HepG2 (cell line): Measurements from ENCODE around the gene RPL21. TPM values are rescaled to one million over a fixed set of nuclear protein-coding genes. Genes with fewer than 3 reads are reported as not detected.

ENCODE experiments used
- ATAC-seq: fragments of 200-7000 bp; cut with Tn5 transposase; 3 replicates; pipeline ENCODE4 v1.9.1; 2020; ENCODE audit warnings: mild to moderate bottlenecking, moderate library complexity
- BruUV-seq: library from RNA; stranded (reverse); fragments of 400-500 nt; replicated peaks from 2 replicates; lab custom pipeline; 2021; lab: Mats Ljungman, UMichigan
- CTCF ChIA-PET: fragments of 300-600 bp; formaldehyde crosslinking; extraction: SDS; loops from one replicate; lab custom pipeline; 2021; ENCODE audit warnings: low total read pairs, inconsistent platforms, low intra/inter-chr PET ratio; lab: Yijun Ruan, JAX
- POLR2A ChIA-PET: fragments of 350-600 bp; sonication (Branson Sonifier 250); formaldehyde crosslinking; loops from one replicate; lab custom pipeline; 2020; ENCODE audit warnings: antibody characterized with exemption, inconsistent platforms; lab: Yijun Ruan, JAX
- DNase-seq: peaks from one replicate; pipeline ENCODE4 v3.0.0-alpha.2; 2015; ENCODE audit warnings: low spot score
- FAIRE-seq: peaks from 3 replicates; lab custom pipeline; 2011; peaks lifted over from hg19 to GRCh38; lab: Jason Lieb, UNC
- H2AFZ ChIP-seq: one replicate; pipeline ENCODE4 v1.6.1; 2011; ENCODE audit warnings: low read length, inconsistent platforms
- H3K27ac ChIP-seq: fragments of 300-600 bp; 3 replicates; pipeline ENCODE4 v1.8.0; 2011; ENCODE audit warnings: mixed run types, mild to moderate bottlenecking, mixed read lengths, low read length, inconsistent platforms; ENCODE audit not compliant: insufficient read depth; ENCODE audit errors: extremely low read length
- H3K27me3 ChIP-seq, 2 experiments: fragments of 200-600 bp in 1 of 2; 2 replicates in 1 of 2; 3 replicates in 1 of 2; pipeline versions ENCODE4 v1.6.0 to v1.8.0; 2011; ENCODE audit warnings: low read length in 2 of 2, mild to moderate bottlenecking in 2 of 2, moderate library complexity in 2 of 2, inconsistent platforms in 1 of 2; ENCODE audit not compliant: insufficient read depth in 2 of 2, control insufficient read depth in 1 of 2
- H3K36me3 ChIP-seq, 2 experiments: fragments of 200-600 bp in 1 of 2; replicated peaks in 1 of 2; 2 replicates in 1 of 2; 3 replicates in 1 of 2; pipeline versions ENCODE4 v1.5.1 to v1.8.0; 2011; ENCODE audit warnings: low read length in 2 of 2, inconsistent platforms in 1 of 2; ENCODE audit not compliant: insufficient read depth in 2 of 2, control insufficient read depth in 1 of 2
- H3K4me1 ChIP-seq: 2 replicates; pipeline ENCODE4 v1.5.1; 2012; ENCODE audit warnings: low read length, inconsistent platforms; ENCODE audit not compliant: insufficient read depth
- H3K4me2 ChIP-seq: 2 replicates; pipeline ENCODE4 v1.6.0; 2011; ENCODE audit warnings: low read depth, low read length, inconsistent platforms
- H3K4me3 ChIP-seq, 3 experiments: fragments of 200-600 bp in 1 of 3; sonication (generic), shearing (Covaris generic) in 1 of 3; replicated peaks in 1 of 3; 2 replicates each; pipeline ENCODE4 v1.5.1; 2011 to 2016; ENCODE audit warnings: low read length in 3 of 3, inconsistent platforms in 2 of 3, low read depth in 2 of 3, mild to moderate bottlenecking in 2 of 3, control low read depth in 1 of 3, mixed read lengths in 1 of 3; ENCODE audit not compliant: insufficient read depth in 1 of 3
- H3K79me2 ChIP-seq: one replicate; pipeline ENCODE4 v1.6.1; 2011; ENCODE audit warnings: low read length, inconsistent platforms; ENCODE audit not compliant: insufficient read depth
- H3K9ac ChIP-seq: 2 replicates; pipeline ENCODE4 v1.6.0; 2011; ENCODE audit warnings: mild to moderate bottlenecking, low read depth, low read length, inconsistent platforms; ENCODE audit not compliant: insufficient read depth
- H3K9me3 ChIP-seq: 2 replicates; pipeline ENCODE4 v1.5.1; 2012; ENCODE audit warnings: mild to moderate bottlenecking, low read length
- H4K20me1 ChIP-seq: 2 replicates; pipeline ENCODE4 v1.6.0; 2011; ENCODE audit warnings: inconsistent platforms, mild to moderate bottlenecking, low read length, moderate library complexity; ENCODE audit not compliant: insufficient read depth
- ARNTL ChIP-seq: sonication (generic); formaldehyde crosslinking; IDR thresholded peaks from 2 replicates; pipeline ENCODE4 v1.4.0; 2020; ENCODE audit warnings: mild to moderate bottlenecking, missing genetic modification reagents
- ATF3 ChIP-seq: sonication (generic); formaldehyde crosslinking; IDR thresholded peaks from 2 replicates; pipeline ENCODE4 v1.4.0; 2020; ENCODE audit warnings: missing genetic modification reagents
- CSRNP1 ChIP-seq: sonication (generic); formaldehyde crosslinking; IDR thresholded peaks from 2 replicates; pipeline ENCODE4 v1.8.1; 2023; ENCODE audit warnings: mild to moderate bottlenecking, missing genetic modification reagents
- MED1 ChIP-seq: sonication (generic); formaldehyde crosslinking; IDR thresholded peaks from 2 replicates; pipeline ENCODE4 v1.4.0; 2020; ENCODE audit warnings: missing genetic modification reagents
- MEIS2 ChIP-seq: sonication (generic); formaldehyde crosslinking; IDR thresholded peaks from 2 replicates; pipeline ENCODE4 v1.9.0; 2021; ENCODE audit warnings: mild to moderate bottlenecking, missing genetic modification reagents
- MTA1 ChIP-seq: sonication (generic); formaldehyde crosslinking; IDR thresholded peaks from 2 replicates; pipeline ENCODE4 v1.4.0; 2020; ENCODE audit warnings: missing genetic modification reagents, mild to moderate bottlenecking, borderline replicate concordance
- NBN ChIP-seq: fragments of 450-650 bp; conservative IDR thresholded peaks from 2 replicates; pipeline ENCODE4 v1.6.1; 2017
- POLR2A ChIP-seq, 2 experiments: IDR thresholded peaks; 2 replicates each; pipeline ENCODE4 v1.6.1; 2011; ENCODE audit warnings: low read depth in 2 of 2, low read length in 2 of 2, mild to moderate bottlenecking in 1 of 2, moderate library complexity in 1 of 2; ENCODE audit not compliant: insufficient read depth in 1 of 2
- SATB2 ChIP-seq: sonication (generic); formaldehyde crosslinking; IDR thresholded peaks from 2 replicates; pipeline ENCODE4 v1.5.0; 2020; ENCODE audit warnings: missing genetic modification reagents
- SP140L ChIP-seq: sonication (generic); formaldehyde crosslinking; IDR thresholded peaks from 2 replicates; pipeline ENCODE4 v1.4.0; 2020; ENCODE audit warnings: missing genetic modification reagents, borderline replicate concordance
- TBP ChIP-seq: sonication (generic); formaldehyde crosslinking; IDR thresholded peaks from 2 replicates; pipeline ENCODE4 v1.5.0; 2020; ENCODE audit warnings: missing genetic modification reagents
- U2AF1 ChIP-seq: fragments of 200-400 bp; formaldehyde crosslinking; optimal IDR thresholded peaks from 2 replicates; pipeline ENCODE3; 2017; ENCODE audit warnings: mild to moderate bottlenecking, low read depth, low read length
- ZBTB38 ChIP-seq: sonication (generic); formaldehyde crosslinking; IDR thresholded peaks from 2 replicates; pipeline ENCODE4 v1.5.1; 2020; ENCODE audit warnings: mild to moderate bottlenecking, missing genetic modification reagents
- ZNF343 ChIP-seq: sonication (generic); formaldehyde crosslinking; IDR thresholded peaks from 2 replicates; pipeline ENCODE4 v1.4.0; 2020; ENCODE audit warnings: mild to moderate bottlenecking, missing genetic modification reagents
- ZNF609 ChIP-seq: sonication (generic); formaldehyde crosslinking; IDR thresholded peaks from 2 replicates; pipeline ENCODE4 v1.4.0; 2020; ENCODE audit warnings: mild to moderate bottlenecking, missing genetic modification reagents, borderline replicate concordance
- ZNF691 ChIP-seq: sonication (generic); formaldehyde crosslinking; IDR thresholded peaks from 2 replicates; pipeline ENCODE4 v1.4.0; 2020; ENCODE audit warnings: missing genetic modification reagents, low read depth, mild to moderate bottlenecking, borderline replicate concordance
- WGBS: methylation state at CpG from one replicate; pipeline ENCODE4 v1.1.6; 2017; ENCODE audit warnings: low lambda C conversion rate; 5-methylcytosine and 5-hydroxymethylcytosine counted together
- in situ Hi-C: cut with HindIII; loops from 2 replicates; pipeline ENCODE4 v1.10.0; 2017; ENCODE audit warnings: low pct_unique_long_range_greater_than_20kb; ENCODE audit not compliant: extremely low pct_ligation_motif_present
- intact Hi-C: fragments of 100-400 bp; cut with micrococcal nuclease; formaldehyde crosslinking; loops from one replicate; pipeline ENCODE4 v1.10.0; 2022; ENCODE audit not compliant: unreplicated experiment
- polyA plus RNA-seq, 8 experiments: library from polyadenylated mRNA; depleted of rRNA in 3 of 8; stranded (reverse) in 7 of 8; unstranded in 1 of 8; fragments of >200 nt; fragmentation: Illumina TruSeq in 4 of 8; extraction: Trizol in 4 of 8; gene quantifications; 2 replicates each; pipeline versions ENCODE4 v1.2.1 to v1.2.3, GENCODE V29; 2011 to 2016; ENCODE audit warnings: low read depth in 4 of 8, missing spikeins in 1 of 8, mixed read lengths in 1 of 8; ENCODE audit not compliant: insufficient read depth in 1 of 8
- total RNA-seq, 5 experiments: library from RNA; depleted of rRNA; stranded (reverse); fragments of >200 nt; fragmentation: Illumina TruSeq; extraction: Trizol; gene quantifications; 2 replicates each; pipeline ENCODE4 v1.2.3, GENCODE V29; 2016; ENCODE audit warnings: low read depth in 1 of 5

Gene RPL21
- total and polyA plus RNA-seq, 2 of the 13 experiments (the other 11 are each of a cell fraction or from before 2014, with no cell fraction given), result 1,234 to 1,261 TPM

- no peaks in the 10 kb centered on the region for H3K9me3 ChIP-seq
- peaks cover 7% of the 10 kb centered on the region for H4K20me1 ChIP-seq
- no peak overlapping the region for H2AFZ ChIP-seq
- no TSS peak for BruUV-seq
- WGBS, result 93% methylated on average over 5 of the region's 5 CpGs
- H3K9ac ChIP-seq, result no peak overlapping the region
- ChIA-PET CTCF (no interaction called here), POLR2A (no interaction called here)
- H3K4me3 ChIP-seq, result no peak overlapping the region
- TF ChIP-seq NBN (no peak), SP140L (no peak), MEIS2 (CRISPR knock-in tag) (no peak), TBP (CRISPR knock-in tag) (no peak), ARNTL (CRISPR knock-in tag) (no peak), ZNF609 (CRISPR knock-in tag) (no peak), ZNF691 (CRISPR knock-in tag) (no peak), ZNF343 (CRISPR knock-in tag) (no peak), MED1 (CRISPR knock-in tag) (no peak), ZBTB38 (CRISPR knock-in tag) (no peak), CSRNP1 (CRISPR knock-in tag) (no peak), MTA1 (CRISPR knock-in tag) (no peak), ATF3 (CRISPR knock-in tag) (no peak), SATB2 (CRISPR knock-in tag) (no peak), U2AF1 (no peak), POLR2A (IDR thresholded peaks at IDR 0.05; ENCODE audit: insufficient read depth in 1 of 2, low read depth in 2 of 2, low read length in 2 of 2) (no peak)
- H3K27ac ChIP-seq, result no peak overlapping the region
- FAIRE-seq (no peak), DNase-seq (no peak), ATAC-seq (no peak)
- H3K36me3 ChIP-seq, result peaks cover 5 to 12% of the 10 kb centered on the region in 2 experiments
- no peaks in the 10 kb centered on the region for H3K27me3 ChIP-seq
- H3K4me1 ChIP-seq, result peaks cover 38% of the 10 kb centered on the region
- H3K4me2 ChIP-seq, result no peak overlapping the region
- H3K79me2 ChIP-seq, result peaks cover 2% of the 10 kb centered on the region
- intact Hi-C loops (no loop called here), in situ Hi-C loops (no loop called here)
Measured at GRCh38 chr13:27261396-27261795, 10.0 kb downstream of the RPL21 start.
